ENCODE measurements around the gene CHST9. TPM values are rescaled to one million over a fixed set of nuclear protein-coding genes. Genes with fewer than 3 reads are reported as not detected.

Gene CHST9
- total RNA-seq, 1 donor from 2014 or later = 0.32 TPM

DNA sequence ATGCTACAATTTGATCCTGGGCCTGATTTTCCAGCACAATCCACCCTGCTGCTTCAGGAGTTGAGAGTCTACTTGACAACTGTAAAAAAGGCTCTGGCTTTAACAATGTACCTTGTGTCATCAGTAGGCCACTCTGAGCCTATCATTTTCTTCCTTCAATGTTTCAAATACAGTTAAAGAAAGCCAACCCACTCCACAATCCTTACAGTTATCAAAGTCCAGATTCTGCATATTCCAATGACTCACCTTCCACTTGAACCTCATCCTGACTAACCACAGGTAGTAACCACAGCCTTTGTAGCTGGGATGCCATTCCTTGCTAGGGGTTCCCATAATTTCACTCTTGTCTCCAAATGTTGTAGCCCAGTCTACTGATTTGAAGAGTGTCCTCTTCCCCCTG lies 284.1 kb downstream of the CHST9 start:
- Mint-ChIP-seq H3K9me3 (ENCODE audit: unreplicated experiment) (peaks cover 19% of the 10 kb centered on the region), H3K36me3 (ENCODE audit: unreplicated experiment) (no peaks in the 10 kb centered on the region), H3K4me1 (ENCODE audit: unreplicated experiment) (no peaks in the 10 kb centered on the region), H3K4me3 (ENCODE audit: unreplicated experiment) (no peak overlapping the region), H3K27me3 (ENCODE audit: unreplicated experiment) (no peaks in the 10 kb centered on the region), H3K27ac (ENCODE audit: unreplicated experiment) (no peak overlapping the region)
- TF ChIP-seq, protein P1, sequence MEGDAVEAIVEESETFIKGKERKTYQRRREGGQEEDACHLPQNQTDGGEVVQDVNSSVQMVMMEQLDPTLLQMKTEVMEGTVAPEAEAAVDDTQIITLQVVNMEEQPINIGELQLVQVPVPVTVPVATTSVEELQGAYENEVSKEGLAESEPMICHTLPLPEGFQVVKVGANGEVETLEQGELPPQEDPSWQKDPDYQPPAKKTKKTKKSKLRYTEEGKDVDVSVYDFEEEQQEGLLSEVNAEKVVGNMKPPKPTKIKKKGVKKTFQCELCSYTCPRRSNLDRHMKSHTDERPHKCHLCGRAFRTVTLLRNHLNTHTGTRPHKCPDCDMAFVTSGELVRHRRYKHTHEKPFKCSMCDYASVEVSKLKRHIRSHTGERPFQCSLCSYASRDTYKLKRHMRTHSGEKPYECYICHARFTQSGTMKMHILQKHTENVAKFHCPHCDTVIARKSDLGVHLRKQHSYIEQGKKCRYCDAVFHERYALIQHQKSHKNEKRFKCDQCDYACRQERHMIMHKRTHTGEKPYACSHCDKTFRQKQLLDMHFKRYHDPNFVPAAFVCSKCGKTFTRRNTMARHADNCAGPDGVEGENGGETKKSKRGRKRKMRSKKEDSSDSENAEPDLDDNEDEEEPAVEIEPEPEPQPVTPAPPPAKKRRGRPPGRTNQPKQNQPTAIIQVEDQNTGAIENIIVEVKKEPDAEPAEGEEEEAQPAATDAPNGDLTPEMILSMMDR (IDR thresholded peaks at IDR 0.05) = no peak
- no peak for DNase-seq (ENCODE audit: extremely low spot score, unreplicated experiment)

DNA sequence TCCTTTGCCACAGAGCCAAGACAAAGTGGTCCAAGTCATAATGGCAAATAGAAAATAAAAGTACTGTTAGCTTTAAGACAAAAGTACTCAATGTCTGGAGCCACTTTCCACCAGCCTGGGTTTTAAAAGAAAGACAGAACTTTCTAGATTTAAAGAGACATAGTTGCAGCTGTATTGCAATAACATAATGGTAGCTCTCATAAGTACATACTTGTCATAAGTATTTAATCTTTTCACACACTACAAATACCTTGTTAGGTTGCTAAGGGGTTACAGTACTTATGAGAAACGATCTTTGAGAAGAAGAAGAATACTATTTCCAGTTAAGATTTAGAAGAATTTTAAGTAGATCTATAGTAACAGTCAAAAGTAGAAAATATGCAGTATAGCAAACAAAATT lies 290.7 kb downstream of the CHST9 start:
- H3K9me3 Mint-ChIP-seq (ENCODE audit: unreplicated experiment) = no peaks in the 10 kb centered on the region
- no peak overlapping the region for H3K27ac Mint-ChIP-seq (ENCODE audit: unreplicated experiment)
- no peak overlapping the region for H3K4me3 Mint-ChIP-seq (ENCODE audit: unreplicated experiment)
- H3K36me3 Mint-ChIP-seq (ENCODE audit: unreplicated experiment) = no peaks in the 10 kb centered on the region
- peaks cover 10% of the 10 kb centered on the region for H3K27me3 Mint-ChIP-seq (ENCODE audit: unreplicated experiment)
- TF ChIP-seq, protein P1 (IDR thresholded peaks at IDR 0.05) = no peak
- no peaks in the 10 kb centered on the region for H3K4me1 Mint-ChIP-seq (ENCODE audit: unreplicated experiment)
- DNase-seq (ENCODE audit: extremely low spot score, unreplicated experiment) = no peak

DNA sequence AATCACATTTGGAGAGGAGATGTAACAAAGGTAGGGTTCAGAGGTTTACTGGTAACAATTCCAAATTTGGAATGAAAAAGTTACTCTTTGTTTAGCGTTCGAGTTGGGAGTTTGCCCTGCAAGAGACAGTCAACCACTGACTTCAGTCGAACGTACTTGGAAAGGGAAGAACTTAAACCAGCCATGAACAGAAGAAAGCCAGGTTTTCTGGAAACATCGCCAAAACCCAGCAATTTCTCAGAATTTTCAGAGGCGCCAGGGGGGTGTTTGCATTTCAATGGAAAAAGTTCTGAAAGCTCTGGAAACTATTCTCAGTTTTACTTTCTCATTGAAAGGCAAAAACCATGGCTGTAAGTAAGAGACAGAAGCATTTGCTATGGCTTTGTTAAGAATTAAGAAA lies 291.1 kb downstream of the CHST9 start:
- no peak for DNase-seq (ENCODE audit: extremely low spot score, unreplicated experiment)
- Mint-ChIP-seq H3K4me3 (ENCODE audit: unreplicated experiment) (no peak overlapping the region), H3K27ac (ENCODE audit: unreplicated experiment) (no peak overlapping the region), H3K4me1 (ENCODE audit: unreplicated experiment) (no peaks in the 10 kb centered on the region), H3K27me3 (ENCODE audit: unreplicated experiment) (peaks cover 10% of the 10 kb centered on the region), H3K36me3 (ENCODE audit: unreplicated experiment) (no peaks in the 10 kb centered on the region), H3K9me3 (ENCODE audit: unreplicated experiment) (no peaks in the 10 kb centered on the region)
- TF ChIP-seq, protein P1 (IDR thresholded peaks at IDR 0.05) = no peak

DNA sequence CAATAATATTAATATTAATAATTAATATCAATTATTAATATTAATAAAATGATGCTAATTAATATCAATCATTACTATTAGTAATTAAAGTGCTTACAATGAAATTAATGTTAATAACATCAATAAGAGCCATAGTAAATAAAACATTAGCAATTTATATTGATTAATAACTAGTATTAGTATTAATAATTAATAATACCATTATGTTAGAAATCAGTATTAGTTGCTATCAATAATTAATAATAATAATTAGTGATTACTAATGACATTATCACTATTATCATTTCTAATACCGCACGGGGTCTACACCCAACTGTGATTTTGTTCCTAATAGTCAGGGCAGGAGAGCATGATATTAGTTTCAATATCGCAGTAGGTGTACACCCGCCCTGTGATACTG lies 296.8 kb downstream of the CHST9 start:
- Mint-ChIP-seq H3K27ac (ENCODE audit: unreplicated experiment) (no peak overlapping the region), H3K9me3 (ENCODE audit: unreplicated experiment) (no peaks in the 10 kb centered on the region), H3K36me3 (ENCODE audit: unreplicated experiment) (no peaks in the 10 kb centered on the region), H3K4me3 (ENCODE audit: unreplicated experiment) (no peak overlapping the region), H3K4me1 (ENCODE audit: unreplicated experiment) (no peaks in the 10 kb centered on the region), H3K27me3 (ENCODE audit: unreplicated experiment) (no peaks in the 10 kb centered on the region)
- TF ChIP-seq, protein P1 (IDR thresholded peaks at IDR 0.05) = no peak
- DNase-seq (ENCODE audit: extremely low spot score, unreplicated experiment) = no peak

DNA sequence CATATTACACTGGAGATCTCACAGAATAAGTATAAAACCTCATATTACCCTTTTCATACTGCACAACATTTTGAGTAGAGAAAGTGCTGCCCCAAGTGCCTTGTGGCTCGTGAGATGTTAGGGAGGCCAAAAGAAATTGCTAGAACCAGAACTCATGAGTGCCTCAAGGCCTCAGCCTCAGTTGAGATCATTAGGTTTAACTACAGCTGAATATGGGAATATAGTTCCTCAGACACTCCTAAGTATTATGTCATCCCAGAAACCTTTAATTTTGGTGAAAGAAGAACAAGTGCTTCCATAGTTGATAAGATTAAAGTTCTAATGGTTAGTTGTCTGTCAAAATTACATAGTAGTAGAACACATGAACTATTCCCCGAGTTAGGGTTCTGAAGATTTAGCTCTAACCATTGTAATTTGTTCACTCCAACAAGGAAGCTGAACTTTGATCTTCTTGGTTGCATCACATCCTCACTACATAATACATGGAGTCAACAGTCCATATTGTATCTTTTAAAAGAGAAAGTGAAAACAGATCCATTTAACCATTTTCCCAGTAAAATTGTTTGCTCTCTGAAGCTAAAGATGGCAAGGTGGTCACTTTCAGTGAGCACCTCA lies 310.0 kb downstream of the CHST9 start:
- H3K36me3 Mint-ChIP-seq (ENCODE audit: unreplicated experiment) = no peaks in the 10 kb centered on the region
- H3K4me3 Mint-ChIP-seq (ENCODE audit: unreplicated experiment) = no peak overlapping the region
- no peaks in the 10 kb centered on the region for H3K4me1 Mint-ChIP-seq (ENCODE audit: unreplicated experiment)
- DNase-seq (ENCODE audit: extremely low spot score, unreplicated experiment) = no peak
- TF ChIP-seq, protein P1 (IDR thresholded peaks at IDR 0.05) = no peak
- H3K27me3 Mint-ChIP-seq (ENCODE audit: unreplicated experiment) = peaks cover 8% of the 10 kb centered on the region
- H3K9me3 Mint-ChIP-seq (ENCODE audit: unreplicated experiment) = peaks cover 5% of the 10 kb centered on the region
- no peak overlapping the region for H3K27ac Mint-ChIP-seq (ENCODE audit: unreplicated experiment)

All from osteocyte (in vitro differentiated cells).